NCI-H2107 treated with DMSO at 0.1 percent for 48 hours (cell line): ENCODE data around the gene NADSYN1.
"Not testable (repeated sequence)": the region's sequence is repeated elsewhere in the genome, so short reads cannot be mapped to it uniquely, and the experiment has no call there.

Experiments
- DNase-seq: peaks from one replicate; lab custom pipeline; 2025; ENCODE audit not compliant: unreplicated experiment; lab: John Stamatoyannopoulos, UW

NADSYN1 gene

GRCh38 chr11:71525188-71525937, 72.4 kb downstream of the NADSYN1 start:
- no peak for DNase-seq

GRCh38 chr11:71525938-71526495, 73.0 kb downstream of the NADSYN1 start:
- no peak for DNase-seq

- not testable (repeated sequence) for DNase-seq
Measured at GRCh38 chr11:71526796-71527575, 74.0 kb downstream of the NADSYN1 start, which contains the start of gene KRTAP5-7. KRTAP5-7 (plus strand) TSS chr11:71527267; CDS start chr11:71527301, 34 bp downstream.

GRCh38 chr11:71527576-71528210, 74.7 kb downstream of the NADSYN1 start:
- no peak for DNase-seq

- no peak for DNase-seq
Measured at GRCh38 chr11:71530602-71531001, 77.6 kb downstream of the NADSYN1 start.

GRCh38 chr11:71532036-71532610, 79.1 kb downstream of the NADSYN1 start:
- no peak for DNase-seq

- DNase-seq = not testable (repeated sequence)
Measured at GRCh38 chr11:71534711-71535608, 82.0 kb downstream of the NADSYN1 start.

GRCh38 chr11:71535825-71536224, 82.8 kb downstream of the NADSYN1 start:
- DNase-seq = no peak

GRCh38 chr11:71537537-71537936, 84.5 kb downstream of the NADSYN1 start:
- no peak for DNase-seq

- not testable (repeated sequence) for DNase-seq
Measured at GRCh38 chr11:71537977-71538665, 85.1 kb downstream of the NADSYN1 start, which contains the start of gene KRTAP5-8. KRTAP5-8 (plus strand) TSS chr11:71538025; CDS start chr11:71538056, 31 bp downstream.

- no peak for DNase-seq
Measured at GRCh38 chr11:71538666-71538990, 85.6 kb downstream of the NADSYN1 start.

- no peak for DNase-seq
Measured at GRCh38 chr11:71539017-71539416, 86.0 kb downstream of the NADSYN1 start.

GRCh38 chr11:71539971-71540370, 87.0 kb downstream of the NADSYN1 start:
- not testable (repeated sequence) for DNase-seq

- not testable (repeated sequence) for DNase-seq
Measured at GRCh38 chr11:71540521-71541304, 87.7 kb downstream of the NADSYN1 start.

GRCh38 chr11:71542382-71542781, 89.4 kb downstream of the NADSYN1 start:
- DNase-seq = no peak

- no peak for DNase-seq
Measured at GRCh38 chr11:71542879-71543777, 90.1 kb downstream of the NADSYN1 start.

- DNase-seq = no peak
Measured at GRCh38 chr11:71543866-71544265, 90.9 kb downstream of the NADSYN1 start.
